HL-60 (cell line): Measurements from ENCODE around the gene PCDHGA1.

Experiments used
- DNase-seq, 2 experiments: peaks; one replicate each; pipeline ENCODE4 v3.0.0-alpha.2; 2010 to 2020; ENCODE audit warnings: low read depth in 1 of 2, low spot score in 1 of 2
- H3K27ac ChIP-seq: fragments of 250-450 bp; sonication (Bioruptor Pico); replicated peaks from 2 replicates; pipeline ENCODE4 v1.5.1; 2020; ENCODE audit warnings: mild to moderate bottlenecking, moderate library complexity
- H3K27me3 ChIP-seq: fragments of 250-450 bp; sonication (Bioruptor Pico); 2 replicates; pipeline ENCODE4 v1.5.1; 2021; ENCODE audit warnings: mild to moderate bottlenecking, moderate library complexity; ENCODE audit not compliant: insufficient read depth, poor library complexity, severe bottlenecking
- H3K4me3 ChIP-seq: replicated peaks from 2 replicates; pipeline ENCODE4 v1.5.1; 2011; ENCODE audit warnings: mild to moderate bottlenecking, control low read depth, low read length; ENCODE audit not compliant: insufficient read depth
- CTCF ChIP-seq: IDR thresholded peaks from one replicate; pipeline ENCODE4 v1.5.1; 2011; ENCODE audit warnings: low read length, control low read depth, inconsistent platforms; ENCODE audit not compliant: insufficient read depth
- GABPA ChIP-seq: IDR thresholded peaks from 2 replicates; pipeline ENCODE4 v1.6.1; 2012; ENCODE audit warnings: low read depth
- POLR2AphosphoS5 ChIP-seq: IDR thresholded peaks from 2 replicates; pipeline ENCODE4 v1.6.1; 2012; ENCODE audit warnings: low read depth
- SPI1 ChIP-seq: IDR thresholded peaks from 2 replicates; pipeline ENCODE4 v1.6.1; 2012; ENCODE audit warnings: low read depth, mild to moderate bottlenecking, borderline replicate concordance
- TF ChIP-seq, protein P1 (sequence below): IDR thresholded peaks from 2 replicates; pipeline ENCODE4 v1.6.1; 2012; ENCODE audit warnings: low read depth; ENCODE audit not compliant: insufficient replicate concordance

The PCDHGA1 gene

GRCh38 chr5:141420855-141421488, 90.7 kb downstream of the PCDHGA1 start, which contains the start of gene PCDHGA11:
TSS of gene PCDHGA11 (plus strand) at chr5:141421051. CDS start at chr5:141421228, 177 bp downstream.
- peaks cover 13% of the 10 kb centered on the region for H3K27me3 ChIP-seq
- no peak within 1 kb of the TSS for H3K27ac ChIP-seq
- peak in 1 of 2 experiments; percentile 68 for DNase-seq
- TF ChIP-seq GABPA = no peak
- TF ChIP-seq CTCF = peak; percentile 60
- TF ChIP-seq SPI1 = no peak
- TF ChIP-seq POLR2AphosphoS5 = no peak
- TF ChIP-seq, protein P1, sequence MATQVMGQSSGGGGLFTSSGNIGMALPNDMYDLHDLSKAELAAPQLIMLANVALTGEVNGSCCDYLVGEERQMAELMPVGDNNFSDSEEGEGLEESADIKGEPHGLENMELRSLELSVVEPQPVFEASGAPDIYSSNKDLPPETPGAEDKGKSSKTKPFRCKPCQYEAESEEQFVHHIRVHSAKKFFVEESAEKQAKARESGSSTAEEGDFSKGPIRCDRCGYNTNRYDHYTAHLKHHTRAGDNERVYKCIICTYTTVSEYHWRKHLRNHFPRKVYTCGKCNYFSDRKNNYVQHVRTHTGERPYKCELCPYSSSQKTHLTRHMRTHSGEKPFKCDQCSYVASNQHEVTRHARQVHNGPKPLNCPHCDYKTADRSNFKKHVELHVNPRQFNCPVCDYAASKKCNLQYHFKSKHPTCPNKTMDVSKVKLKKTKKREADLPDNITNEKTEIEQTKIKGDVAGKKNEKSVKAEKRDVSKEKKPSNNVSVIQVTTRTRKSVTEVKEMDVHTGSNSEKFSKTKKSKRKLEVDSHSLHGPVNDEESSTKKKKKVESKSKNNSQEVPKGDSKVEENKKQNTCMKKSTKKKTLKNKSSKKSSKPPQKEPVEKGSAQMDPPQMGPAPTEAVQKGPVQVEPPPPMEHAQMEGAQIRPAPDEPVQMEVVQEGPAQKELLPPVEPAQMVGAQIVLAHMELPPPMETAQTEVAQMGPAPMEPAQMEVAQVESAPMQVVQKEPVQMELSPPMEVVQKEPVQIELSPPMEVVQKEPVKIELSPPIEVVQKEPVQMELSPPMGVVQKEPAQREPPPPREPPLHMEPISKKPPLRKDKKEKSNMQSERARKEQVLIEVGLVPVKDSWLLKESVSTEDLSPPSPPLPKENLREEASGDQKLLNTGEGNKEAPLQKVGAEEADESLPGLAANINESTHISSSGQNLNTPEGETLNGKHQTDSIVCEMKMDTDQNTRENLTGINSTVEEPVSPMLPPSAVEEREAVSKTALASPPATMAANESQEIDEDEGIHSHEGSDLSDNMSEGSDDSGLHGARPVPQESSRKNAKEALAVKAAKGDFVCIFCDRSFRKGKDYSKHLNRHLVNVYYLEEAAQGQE = no peak
- H3K4me3 ChIP-seq = peak within 1 kb of the TSS; percentile 69

DNA sequence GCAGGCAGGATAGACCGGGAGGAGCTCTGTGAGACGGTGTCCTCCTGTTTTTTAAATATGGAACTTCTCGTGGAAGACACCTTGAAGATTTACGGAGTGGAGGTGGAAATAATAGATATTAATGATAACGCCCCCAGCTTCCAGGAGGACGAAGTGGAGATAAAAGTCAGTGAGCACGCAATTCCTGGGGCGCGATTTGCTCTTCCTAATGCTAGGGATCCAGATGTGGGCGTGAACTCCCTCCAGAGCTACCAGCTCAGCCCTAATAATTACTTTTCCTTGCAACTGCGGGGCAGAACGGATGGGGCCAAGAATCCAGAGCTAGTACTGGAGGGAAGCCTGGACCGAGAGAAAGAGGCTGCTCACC, 91.2 kb downstream of the PCDHGA1 start:
- no peak for DNase-seq
- Histone ChIP-seq H3K27me3 (peaks cover 13% of the 10 kb centered on the region), H3K4me3 (peak overlapping the region; percentile 69), H3K27ac (no peak overlapping the region)
- TF ChIP-seq GABPA (no peak), SPI1 (no peak), CTCF (no peak), POLR2AphosphoS5 (no peak)
- TF ChIP-seq, protein P1 = no peak

DNA sequence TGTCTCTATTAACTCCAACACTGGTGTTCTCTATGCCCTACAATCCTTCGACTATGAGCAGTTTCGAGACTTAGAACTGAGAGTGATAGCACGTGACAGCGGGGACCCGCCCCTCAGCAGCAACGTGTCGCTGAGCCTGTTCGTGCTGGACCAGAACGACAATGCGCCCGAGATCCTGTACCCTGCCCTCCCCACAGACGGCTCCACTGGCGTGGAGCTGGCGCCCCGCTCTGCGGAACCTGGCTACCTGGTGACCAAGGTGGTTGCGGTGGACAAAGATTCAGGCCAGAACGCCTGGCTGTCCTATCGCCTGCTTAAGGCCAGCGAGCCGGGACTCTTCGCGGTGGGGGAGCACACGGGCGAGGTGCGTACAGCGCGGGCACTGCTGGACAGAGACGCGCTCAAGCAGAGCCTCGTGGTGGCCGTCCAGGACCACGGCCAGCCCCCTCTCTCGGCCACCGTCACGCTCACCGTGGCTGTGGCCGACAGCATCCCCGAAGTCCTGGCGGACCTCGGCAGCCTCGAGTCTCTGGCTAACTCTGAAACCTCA, 92.5 kb downstream of the PCDHGA1 start:
- no peak overlapping the region for H3K27ac ChIP-seq
- TF ChIP-seq POLR2AphosphoS5 = no peak
- no peak for TF ChIP-seq GABPA
- TF ChIP-seq, protein P1 = peak; percentile 40
- no peak for DNase-seq
- no peak overlapping the region for H3K4me3 ChIP-seq
- peaks cover 13% of the 10 kb centered on the region for H3K27me3 ChIP-seq
